Liver (tissue), 3 donors: ENCODE data around the gene AIPL1.

Experiments
- ATF3 ChIP-seq: IDR thresholded peaks from 2 replicates; pipeline ENCODE4 v1.6.1; 2016; ENCODE audit warnings: antibody characterized with exemption
- CTCF ChIP-seq: fragments of 150-350 bp; IDR thresholded peaks from 2 replicates; pipeline ENCODE4 v1.5.1; 2017; ENCODE audit warnings: improper control_type of control experiment, low read depth, low read length; ENCODE audit not compliant: missing input control
- FOXA1 ChIP-seq: IDR thresholded peaks from 2 replicates; pipeline ENCODE4 v1.6.1; 2016; ENCODE audit warnings: antibody characterized with exemption
- HNF4A ChIP-seq, 2 donors: conservative IDR thresholded peaks; 2 replicates each; pipeline ENCODE4 v1.6.1; 2016; ENCODE audit warnings: antibody characterized with exemption in 2 of 2, mild to moderate bottlenecking in 2 of 2
- JUND ChIP-seq, 2 donors: IDR thresholded peaks; 2 replicates each; pipeline ENCODE4 v1.6.1; 2016; ENCODE audit warnings: antibody characterized with exemption in 2 of 2
- MAX ChIP-seq: IDR thresholded peaks from 2 replicates; pipeline ENCODE4 v1.6.1; 2016; ENCODE audit warnings: antibody characterized with exemption
- NR2F2 ChIP-seq: IDR thresholded peaks from 2 replicates; pipeline ENCODE4 v1.6.1; 2016; ENCODE audit warnings: antibody characterized with exemption
- REST ChIP-seq: IDR thresholded peaks from 2 replicates; pipeline ENCODE4 v1.6.1; 2016; ENCODE audit warnings: antibody characterized with exemption, mild to moderate bottlenecking
- TAF1 ChIP-seq: conservative IDR thresholded peaks from 2 replicates; pipeline ENCODE4 v1.6.1; 2016; ENCODE audit warnings: antibody characterized with exemption, mild to moderate bottlenecking
- YY1 ChIP-seq: IDR thresholded peaks from 2 replicates; pipeline ENCODE4 v1.6.1; 2016; ENCODE audit warnings: antibody characterized with exemption, mild to moderate bottlenecking
- donor health status: healthy.
- donor health status: healthy.

GRCh38 chr17:6394055-6394606 is 40.8 kb downstream of the AIPL1 start:
- TF ChIP-seq JUND (IDR thresholded peaks at IDR 0.05), result no peak
- TF ChIP-seq CTCF, result no peak
- no peak for TF ChIP-seq HNF4A (conservative IDR thresholded peaks at IDR 0.05)
- TF ChIP-seq REST, result no peak
- no peak for TF ChIP-seq ATF3
- no peak for TF ChIP-seq YY1
- TF ChIP-seq TAF1, result no peak
- TF ChIP-seq FOXA1, result no peak
- TF ChIP-seq NR2F2, result no peak
- TF ChIP-seq MAX, result no peak
